Activated CD4-positive, alpha-beta T cell treated with anti-CD3 and anti-CD28 coated beads, Interleukin-2, amount 10 ng/mL, durations not matched to agents 24 days and 14 days (primary cell): ENCODE data around the gene LRRC23. TPM values are rescaled to one million over a fixed set of nuclear protein-coding genes. Genes with fewer than 3 reads are reported as not detected.

ENCODE experiments used
- DNase-seq: peaks from one replicate; pipeline ENCODE4 v3.0.0; 2022
- H3K27ac Mint-ChIP-seq: one replicate; pipeline ENCODE4 v1.8.0; 2022; ENCODE audit warnings: mild to moderate bottlenecking, mixed read lengths
- H3K27me3 Mint-ChIP-seq: one replicate; pipeline ENCODE4 v1.8.0; 2022; ENCODE audit warnings: mixed read lengths
- H3K36me3 Mint-ChIP-seq: one replicate; pipeline ENCODE4 v1.8.0; 2022; ENCODE audit warnings: low read depth, mild to moderate bottlenecking, mixed read lengths
- H3K4me1 Mint-ChIP-seq: one replicate; pipeline ENCODE4 v1.8.0; 2021; ENCODE audit warnings: mixed read lengths
- H3K4me3 Mint-ChIP-seq: one replicate; pipeline ENCODE4 v1.8.0; 2022; ENCODE audit warnings: mild to moderate bottlenecking, moderate library complexity, mixed read lengths
- H3K9me3 Mint-ChIP-seq: one replicate; pipeline ENCODE4 v1.8.0; 2021; ENCODE audit warnings: mixed read lengths
- intact Hi-C: fragments of 100-400 bp; cut with micrococcal nuclease; formaldehyde crosslinking; loops from one replicate; pipeline ENCODE4 v1.15.1; 2023
- total RNA-seq: library from RNA; stranded (reverse); gene quantifications from 2 replicates; pipeline ENCODE4 v1.2.3, GENCODE V29; 2022

The LRRC23 gene
- total RNA-seq, 1 donor from 2014 or later = 6.6 TPM

DNA sequence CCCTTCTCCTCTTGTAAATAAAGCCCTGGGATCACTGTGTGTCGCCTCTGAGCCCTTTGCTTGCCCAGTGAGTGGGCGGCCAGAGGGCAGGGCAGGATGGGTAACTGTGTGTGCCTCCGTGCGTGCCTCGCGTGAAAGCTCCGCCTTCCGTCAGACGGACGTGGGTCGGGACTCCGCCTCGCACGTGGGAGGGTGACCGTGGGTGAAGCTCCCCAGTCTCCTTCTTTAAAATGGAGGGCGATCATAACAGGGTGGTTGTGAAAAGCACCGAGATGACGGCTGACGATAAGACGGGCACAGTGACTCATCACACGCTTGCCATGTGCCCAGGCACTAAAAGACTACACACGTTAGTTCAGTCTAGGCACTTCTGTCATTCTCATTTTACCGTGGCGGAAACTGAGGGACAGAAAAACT, 56.7 kb downstream of the LRRC23 start:
- H3K4me1 Mint-ChIP-seq = peaks cover 69% of the 10 kb centered on the region
- no peaks in the 10 kb centered on the region for H3K27me3 Mint-ChIP-seq
- no peaks in the 10 kb centered on the region for H3K9me3 Mint-ChIP-seq
- H3K27ac Mint-ChIP-seq = peak overlapping the region; percentile 99
- H3K4me3 Mint-ChIP-seq = peak overlapping the region; percentile 90
- intact Hi-C loops = loop anchor here (1.0 kb wide), 3 partner anchors 8 to 17 kb away; partner anchors contain the start of genes C12orf57, EMG1 and PHB2
- peak; percentile 94 for DNase-seq
- H3K36me3 Mint-ChIP-seq = peaks cover 69% of the 10 kb centered on the region

- intact Hi-C loops = loop anchor here (1.0 kb wide), 3 partner anchors 8 to 17 kb away; partner anchors contain the start of genes C12orf57, EMG1 and PHB2
- Mint-ChIP-seq H3K9me3 (no peaks in the 10 kb centered on the region), H3K4me1 (peaks cover 67% of the 10 kb centered on the region), H3K4me3 (peak overlapping the region; percentile 90), H3K27ac (peak overlapping the region; percentile 99), H3K36me3 (peaks cover 68% of the 10 kb centered on the region), H3K27me3 (no peaks in the 10 kb centered on the region)
- DNase-seq = no peak
These were observed 57.2 kb downstream of the LRRC23 start for GRCh38 chr12:6961695-6962284.

DNA sequence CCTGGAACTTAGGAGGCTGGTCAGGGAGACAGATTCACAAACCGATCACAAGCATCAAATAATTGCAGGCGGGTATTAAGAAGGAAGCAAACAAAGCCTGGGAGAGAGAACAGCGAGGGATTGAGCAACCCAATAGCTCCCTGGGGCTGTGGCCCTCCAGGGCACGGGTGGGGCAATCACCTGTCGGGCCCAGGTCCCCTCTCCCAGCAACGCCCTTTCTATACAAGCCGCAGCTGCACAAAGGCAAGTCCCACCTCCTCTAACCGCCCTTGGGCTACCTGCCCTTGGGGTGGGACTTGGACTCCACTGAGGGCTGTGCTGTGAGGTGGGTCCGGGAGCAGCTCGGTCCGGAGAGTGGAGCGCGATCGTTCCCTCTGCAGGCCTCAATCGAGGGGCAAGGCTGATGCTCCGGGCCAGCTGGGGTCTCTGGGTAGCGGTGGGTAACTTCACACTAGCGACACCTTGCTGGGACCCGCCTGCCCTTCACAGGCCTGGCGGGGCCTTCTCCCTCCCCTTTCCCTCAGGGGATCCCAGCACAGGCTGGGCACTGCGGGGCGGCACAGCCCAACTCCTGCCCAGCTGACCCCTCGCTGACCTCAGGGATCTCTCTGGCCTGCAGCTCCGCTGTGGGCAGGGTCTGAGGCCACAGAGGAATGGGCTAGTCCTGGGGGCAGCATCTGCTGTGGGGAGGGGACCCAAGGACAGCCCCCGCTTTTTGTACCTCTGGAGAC, 57.8 kb downstream of the LRRC23 start:
- peaks cover 62% of the 10 kb centered on the region for H3K4me1 Mint-ChIP-seq
- H3K36me3 Mint-ChIP-seq = peaks cover 66% of the 10 kb centered on the region
- H3K9me3 Mint-ChIP-seq = no peaks in the 10 kb centered on the region

DNA sequence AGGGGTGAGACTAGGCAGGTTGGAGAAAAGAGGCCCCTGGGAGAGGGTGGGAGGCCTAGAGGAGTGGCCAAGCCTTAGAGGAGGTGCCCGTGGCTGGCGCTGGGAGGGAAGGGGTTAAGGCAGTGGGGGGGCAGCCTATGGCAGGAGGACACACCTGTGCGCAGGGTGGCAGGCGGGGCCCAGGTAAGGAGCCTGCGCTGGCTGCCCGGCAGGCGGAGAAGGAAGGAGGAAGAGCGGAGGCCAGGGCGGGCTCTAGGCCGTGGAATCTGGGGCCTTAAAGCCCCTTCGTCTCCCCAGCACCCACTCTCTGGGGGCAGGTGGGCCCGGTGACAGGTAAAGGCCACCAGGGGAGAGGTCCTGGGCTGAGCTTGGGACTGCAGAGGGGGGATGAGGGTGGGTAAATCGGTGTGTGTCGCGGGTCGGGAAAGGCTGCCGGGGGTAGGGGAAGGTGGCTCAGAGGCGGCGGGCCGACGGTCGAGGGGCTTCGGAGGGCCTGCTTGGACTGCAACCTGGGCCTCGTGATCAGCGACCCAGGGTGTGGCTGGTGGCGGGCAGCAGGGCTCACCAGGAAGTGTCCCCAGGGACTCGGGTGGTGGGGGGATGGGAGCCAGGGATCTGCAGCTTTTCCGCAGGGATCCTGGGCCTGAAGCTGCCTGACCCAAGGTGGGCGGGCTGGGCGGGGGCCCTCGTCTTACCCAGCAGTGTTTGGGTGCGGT, 58.6 kb downstream of the LRRC23 start:
- peak; percentile 58 for DNase-seq
- Mint-ChIP-seq H3K27me3 (no peaks in the 10 kb centered on the region), H3K36me3 (peaks cover 68% of the 10 kb centered on the region), H3K9me3 (no peaks in the 10 kb centered on the region), H3K4me1 (peaks cover 55% of the 10 kb centered on the region), H3K27ac (peak overlapping the region; percentile 99), H3K4me3 (no peak overlapping the region)
- intact Hi-C loops = no loop called here

More for the DNA sequence above, 57.8 kb downstream of the LRRC23 start:
- Mint-ChIP-seq H3K27me3 (no peaks in the 10 kb centered on the region), H3K4me3 (peak overlapping the region; percentile 90), H3K27ac (peak overlapping the region; percentile 99)
- intact Hi-C loops = no loop called here
- DNase-seq = no peak

Other genes starting within 250 kb of the LRRC23 start
- 13.7 and 15.8 TPM in 2 replicates for gene ING4, start 241.7 kb upstream of the LRRC23 start, total RNA-seq
- gene ZNF384, start 215.4 kb upstream of the LRRC23 start, total RNA-seq = 83.6 and 84.4 TPM in 2 replicates
- 0.09 TPM in 1 of 2 replicates, not detected in the other for gene PIANP, start 204.0 kb upstream of the LRRC23 start, total RNA-seq
- 39.5 and 44.8 TPM in 2 replicates for gene COPS7A, start 180.8 kb upstream of the LRRC23 start, total RNA-seq
- 163 and 180 TPM in 2 replicates for gene MLF2, start 151.7 kb upstream of the LRRC23 start, total RNA-seq
- 245 and 267 TPM in 2 replicates for gene PTMS, start 138.5 kb upstream of the LRRC23 start, total RNA-seq
- 253 and 269 TPM in 2 replicates for gene LAG3, start 132.3 kb upstream of the LRRC23 start, total RNA-seq
- gene CD4, start 115.3 kb upstream of the LRRC23 start, total RNA-seq = 264 and 271 TPM in 2 replicates
- gene GPR162, start 83.0 kb upstream of the LRRC23 start, total RNA-seq = 0.21 and 0.43 TPM in 2 replicates
- gene P3H3, start 76.4 kb upstream of the LRRC23 start, total RNA-seq = 4.1 and 4.7 TPM in 2 replicates
- gene GNB3, start 63.9 kb upstream of the LRRC23 start, total RNA-seq = 1.6 and 1.7 TPM in 2 replicates
- 32.6 and 33.7 TPM in 2 replicates for gene CDCA3, start 53.5 kb upstream of the LRRC23 start, total RNA-seq
- gene USP5, start 52.7 kb upstream of the LRRC23 start, total RNA-seq = 121 TPM in 2 replicates
- gene TPI1, start 37.3 kb upstream of the LRRC23 start, total RNA-seq = 1,614 and 1,630 TPM in 2 replicates
- 3.4 TPM in 2 replicates for gene SPSB2, start 31.5 kb upstream of the LRRC23 start, total RNA-seq
- 202 and 206 TPM in 2 replicates for gene ENO2, start 9.8 kb downstream of the LRRC23 start, total RNA-seq
- 61.6 and 66.8 TPM in 2 replicates for gene ATN1, start 23.1 kb downstream of the LRRC23 start, total RNA-seq
- not detected in 2 replicates for gene RNU7-1, start 39.0 kb downstream of the LRRC23 start, total RNA-seq
- gene C12orf57, start 39.2 kb downstream of the LRRC23 start, total RNA-seq = 168 and 174 TPM in 2 replicates
- 349 and 355 TPM in 2 replicates for gene PTPN6, start 46.5 kb downstream of the LRRC23 start, total RNA-seq
- 474 and 487 TPM in 2 replicates for gene PHB2, start 65.8 kb downstream of the LRRC23 start, total RNA-seq
- gene EMG1, start 66.1 kb downstream of the LRRC23 start, total RNA-seq = 129 and 131 TPM in 2 replicates
- 29.2 and 29.5 TPM in 2 replicates for gene LPCAT3, start 113.7 kb downstream of the LRRC23 start, total RNA-seq
- gene C1S, start 155.9 kb downstream of the LRRC23 start, total RNA-seq = 1.9 and 2.6 TPM in 2 replicates
- gene C1R, start 187.6 kb downstream of the LRRC23 start, total RNA-seq = 1.4 and 2.5 TPM in 2 replicates
- gene C1RL, start 204.4 kb downstream of the LRRC23 start, total RNA-seq = 19.8 and 23.0 TPM in 2 replicates
- gene RBP5, start 224.1 kb downstream of the LRRC23 start, total RNA-seq = not detected in 2 replicates
- gene CLSTN3, start 225.5 kb downstream of the LRRC23 start, total RNA-seq = 42.1 and 47.0 TPM in 2 replicates